Prostate gland (tissue), 2 donors: Measurements from ENCODE around the gene PET117. TPM values are rescaled to one million over a fixed set of nuclear protein-coding genes. Genes with fewer than 3 reads are reported as not detected.
"Not testable (repeated sequence)": the region's sequence is repeated elsewhere in the genome, so short reads cannot be mapped to it uniquely, and the experiment has no call there.

Experiments
- DNase-seq: peaks from one replicate; pipeline ENCODE4 v3.0.0-alpha.2; 2019; ENCODE audit warnings: low spot score
- H3K27ac ChIP-seq, 2 donors: fragments of 200-600 bp; sonication (generic); 2 replicates each; pipeline ENCODE4 v1.5.1; 2017 to 2019
- H3K27me3 ChIP-seq: fragments of 200-600 bp; sonication (generic); replicated peaks from 2 replicates; pipeline ENCODE4 v1.5.1; 2019; ENCODE audit not compliant: insufficient read depth
- H3K36me3 ChIP-seq, 2 donors: fragments of 200-600 bp; sonication (generic); 1 replicate in 1 of 2; 2 replicates in 1 of 2; pipeline versions ENCODE4 v1.5.1 to v1.8.1; 2017 to 2019
- H3K4me1 ChIP-seq: fragments of 200-600 bp; sonication (generic); replicated peaks from 2 replicates; pipeline ENCODE4 v1.5.1; 2019
- H3K4me3 ChIP-seq, 2 donors: fragments of 200-600 bp; sonication (generic); 2 replicates each; pipeline ENCODE4 v1.5.1; 2017 to 2019
- H3K9me3 ChIP-seq: fragments of 200-600 bp; sonication (generic); 2 replicates; pipeline ENCODE4 v1.5.1; 2017
- POLR2A ChIP-seq: fragments of 450-650 bp; IDR thresholded peaks from one replicate; pipeline ENCODE4 v1.6.1; 2016; ENCODE audit warnings: antibody characterized with exemption, mild to moderate bottlenecking
- POLR2AphosphoS5 ChIP-seq: sonication (generic); formaldehyde crosslinking; IDR thresholded peaks from one replicate; pipeline ENCODE4 v1.6.1; 2017; ENCODE audit warnings: antibody characterized with exemption
- WGBS: methylation state at CpG from one replicate; pipeline ENCODE4 v1.1.5; 2018; 5-methylcytosine and 5-hydroxymethylcytosine counted together
- intact Hi-C: fragments of 100-400 bp; cut with DNase I; formaldehyde crosslinking; loops from one replicate; pipeline ENCODE4 v1.14.2; 2022
- total RNA-seq, 2 donors: library from RNA; depleted of rRNA; stranded (reverse); fragments of >200 nt; gene quantifications; one replicate each; pipeline ENCODE4 v1.1.0, GENCODE V29; 2016
- TF ChIP-seq, protein P1 (sequence below), 4 experiments: fragments of 200-600 bp in 2 of 4; fragments of 450-650 bp in 2 of 4; sonication (generic) in 2 of 4; IDR thresholded peaks; 1 replicate in 3 of 4; 2 replicates in 1 of 4; pipeline ENCODE4 v1.5.1; 2016 to 2019; ENCODE audit warnings: antibody characterized with exemption in 4 of 4, mild to moderate bottlenecking in 2 of 4, moderate library complexity in 2 of 4

PET117 gene
- total RNA-seq, 2 donors from 2014 or later, result 17.6 to 19.2 TPM

GRCh38 chr20:18091623-18092022 lies 46.0 kb upstream of the PET117 start:
- Histone ChIP-seq H3K27me3 (no peaks in the 10 kb centered on the region), H3K9me3 (no peaks in the 10 kb centered on the region), H3K4me3 (no peak overlapping the region), H3K36me3 (no peaks in the 10 kb centered on the region), H3K4me1 (no peaks in the 10 kb centered on the region), H3K27ac (no peak overlapping the region)
- TF ChIP-seq, protein P1, sequence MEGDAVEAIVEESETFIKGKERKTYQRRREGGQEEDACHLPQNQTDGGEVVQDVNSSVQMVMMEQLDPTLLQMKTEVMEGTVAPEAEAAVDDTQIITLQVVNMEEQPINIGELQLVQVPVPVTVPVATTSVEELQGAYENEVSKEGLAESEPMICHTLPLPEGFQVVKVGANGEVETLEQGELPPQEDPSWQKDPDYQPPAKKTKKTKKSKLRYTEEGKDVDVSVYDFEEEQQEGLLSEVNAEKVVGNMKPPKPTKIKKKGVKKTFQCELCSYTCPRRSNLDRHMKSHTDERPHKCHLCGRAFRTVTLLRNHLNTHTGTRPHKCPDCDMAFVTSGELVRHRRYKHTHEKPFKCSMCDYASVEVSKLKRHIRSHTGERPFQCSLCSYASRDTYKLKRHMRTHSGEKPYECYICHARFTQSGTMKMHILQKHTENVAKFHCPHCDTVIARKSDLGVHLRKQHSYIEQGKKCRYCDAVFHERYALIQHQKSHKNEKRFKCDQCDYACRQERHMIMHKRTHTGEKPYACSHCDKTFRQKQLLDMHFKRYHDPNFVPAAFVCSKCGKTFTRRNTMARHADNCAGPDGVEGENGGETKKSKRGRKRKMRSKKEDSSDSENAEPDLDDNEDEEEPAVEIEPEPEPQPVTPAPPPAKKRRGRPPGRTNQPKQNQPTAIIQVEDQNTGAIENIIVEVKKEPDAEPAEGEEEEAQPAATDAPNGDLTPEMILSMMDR (IDR thresholded peaks at IDR 0.05), result no peak
- no peak for TF ChIP-seq POLR2A
- no peak for TF ChIP-seq POLR2AphosphoS5
- intact Hi-C loops, result no loop called here
- no peak for DNase-seq
- 69% methylated on average over 7 of the region's 7 CpGs for WGBS

- no peak overlapping the region for H3K27ac ChIP-seq
- 90% methylated on average over 8 of the region's 8 CpGs for WGBS
Observed at GRCh38 chr20:18092890-18093289, 44.8 kb upstream of the PET117 start.

DNA sequence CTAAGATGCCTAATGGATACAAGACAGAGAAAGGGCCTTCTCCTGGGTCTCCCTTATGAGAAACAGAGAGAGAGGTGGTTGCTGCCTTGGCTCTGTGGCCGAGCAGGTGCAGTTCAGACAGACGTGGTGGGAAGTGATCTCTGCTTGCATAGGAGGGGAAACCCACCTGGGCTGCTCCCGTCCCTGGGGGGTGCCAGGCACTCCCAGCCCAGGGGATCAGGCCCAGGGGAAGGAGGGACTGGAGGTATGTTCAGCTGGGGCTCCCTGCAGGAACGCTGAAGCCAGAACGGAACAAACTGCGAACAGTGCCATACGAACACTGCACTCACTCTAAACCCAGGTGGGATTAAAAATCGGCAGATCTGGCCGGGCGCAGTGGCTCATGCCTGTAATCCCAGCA lies 44.3 kb upstream of the PET117 start:
- no peaks in the 10 kb centered on the region for H3K27me3 ChIP-seq
- TF ChIP-seq, protein P1 (IDR thresholded peaks at IDR 0.05), result no peak
- TF ChIP-seq POLR2AphosphoS5 (no peak), POLR2A (no peak)
- intact Hi-C loops, result no loop called here
- H3K27ac ChIP-seq, result no peak overlapping the region
- 84% methylated on average over 10 of the region's 10 CpGs for WGBS
- H3K4me3 ChIP-seq, result no peak overlapping the region
- no peaks in the 10 kb centered on the region for H3K36me3 ChIP-seq
- no peaks in the 10 kb centered on the region for H3K9me3 ChIP-seq
- DNase-seq, result no peak
- H3K4me1 ChIP-seq, result no peaks in the 10 kb centered on the region

More at GRCh38 chr20:18092890-18093289, 44.8 kb upstream of the PET117 start:
- intact Hi-C loops, result no loop called here
- Histone ChIP-seq H3K27me3 (no peaks in the 10 kb centered on the region), H3K9me3 (no peaks in the 10 kb centered on the region), H3K4me3 (no peak overlapping the region), H3K4me1 (no peaks in the 10 kb centered on the region), H3K36me3 (no peaks in the 10 kb centered on the region)
- no peak for DNase-seq
- TF ChIP-seq, protein P1 (IDR thresholded peaks at IDR 0.05), result no peak
- TF ChIP-seq POLR2AphosphoS5, result no peak
- TF ChIP-seq POLR2A, result no peak

- no peaks in the 10 kb centered on the region for H3K36me3 ChIP-seq
- no peak overlapping the region for H3K4me3 ChIP-seq
- no peak for DNase-seq
- TF ChIP-seq POLR2AphosphoS5, result no peak
- no peak for TF ChIP-seq POLR2A
- TF ChIP-seq, protein P1 (IDR thresholded peaks at IDR 0.05), result no peak
- no peaks in the 10 kb centered on the region for H3K9me3 ChIP-seq
- intact Hi-C loops, result no loop called here
- WGBS, result 72% methylated on average over 5 of the region's 5 CpGs
- H3K4me1 ChIP-seq, result no peaks in the 10 kb centered on the region
- no peaks in the 10 kb centered on the region for H3K27me3 ChIP-seq
- no peak overlapping the region for H3K27ac ChIP-seq
Observed at GRCh38 chr20:18094191-18094590, 43.5 kb upstream of the PET117 start.

- H3K4me3 ChIP-seq, DNase-seq, H3K27me3 ChIP-seq, H3K27ac ChIP-seq, intact Hi-C loops, H3K9me3 ChIP-seq, H3K4me1 ChIP-seq, H3K36me3 ChIP-seq: not testable (repeated sequence)
- WGBS, result 97% methylated on average over 11 of the region's 11 CpGs
Observed at GRCh38 chr20:18100569-18100968, 37.1 kb upstream of the PET117 start.
